IPS DF 4.7 (cell line): ENCODE results near the gene RHO.
"Not testable (repeated sequence)": the region's sequence is repeated elsewhere in the genome, so short reads cannot be mapped to it uniquely, and the experiment has no call there.

Experiments used
- DNase-seq: peaks from one replicate; pipeline ENCODE4 v3.0.0-alpha.2; 2013; ENCODE audit warnings: low spot score; ENCODE audit errors: extremely low read depth

RHO gene

DNA sequence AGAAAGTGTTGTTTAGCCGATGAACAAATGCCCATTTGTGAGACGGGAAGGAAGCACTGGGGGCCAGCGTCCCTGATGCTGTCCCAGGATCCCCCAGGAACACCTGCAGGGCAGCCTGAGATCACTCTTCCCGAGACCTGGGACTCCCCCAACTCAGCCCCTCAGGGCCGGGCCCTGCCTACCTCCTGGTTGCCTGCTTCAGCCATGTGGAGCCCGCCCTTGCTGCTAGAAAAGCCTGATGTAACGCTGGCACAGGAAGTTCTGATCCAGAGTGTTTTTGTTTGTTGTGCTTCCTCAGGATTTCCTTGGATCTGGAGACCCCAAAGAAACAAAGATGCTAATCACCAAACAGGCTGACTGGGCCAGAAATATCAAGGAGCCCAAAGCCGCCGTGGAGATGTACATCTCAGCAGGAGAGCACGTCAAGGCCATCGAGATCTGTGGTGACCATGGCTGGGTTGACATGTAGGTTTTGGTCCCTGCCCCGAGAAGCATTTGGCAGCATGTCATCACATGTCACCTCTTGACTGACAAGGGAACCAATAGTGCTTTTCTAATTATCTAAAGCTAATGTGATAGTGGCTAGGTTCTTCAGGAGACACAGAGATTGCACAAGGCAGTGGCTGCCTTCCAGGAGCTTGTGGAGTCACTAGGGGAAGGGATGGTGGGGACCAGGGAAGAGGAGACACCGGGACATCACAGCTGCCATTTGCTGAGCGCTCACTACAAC, 28.7 kb upstream of the RHO start:
- not testable (repeated sequence) for DNase-seq

DNA sequence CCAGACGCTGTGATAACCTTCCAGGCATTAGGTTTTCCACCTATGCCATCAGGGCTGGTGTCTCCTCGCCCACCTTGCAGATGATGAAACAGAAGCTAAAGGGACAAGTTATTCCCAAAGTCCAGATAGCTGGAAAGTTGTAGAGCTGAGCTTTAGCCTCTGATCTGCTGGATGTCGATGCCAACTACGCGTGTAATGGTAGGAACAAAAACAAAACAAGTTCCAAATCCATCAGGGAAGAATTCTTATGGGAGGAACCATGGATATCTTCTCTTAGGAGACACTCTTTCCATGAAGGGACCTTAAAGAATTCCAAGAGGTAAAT, 28.1 kb upstream of the RHO start:
- DNase-seq, result no peak

DNA sequence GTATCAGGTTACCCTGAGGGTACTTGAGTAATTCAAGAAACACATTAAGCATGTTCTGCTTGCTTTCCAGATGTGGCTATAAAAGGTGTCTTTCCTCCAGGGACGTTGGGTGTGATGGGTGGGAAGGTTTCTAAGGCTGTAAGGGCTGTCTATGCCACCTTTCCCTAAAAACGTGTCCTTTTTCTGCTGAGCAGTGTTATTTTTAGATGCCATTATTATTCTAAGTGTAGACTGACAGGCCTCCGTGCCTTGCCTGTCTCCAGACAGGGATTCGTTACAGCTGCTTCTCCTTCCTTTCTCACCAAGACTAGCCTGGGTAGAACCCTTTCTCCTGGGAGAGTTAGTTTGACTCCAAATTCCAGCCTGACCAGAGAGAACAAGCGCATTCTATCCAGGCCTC, 26.8 kb upstream of the RHO start:
- DNase-seq, result no peak

DNA sequence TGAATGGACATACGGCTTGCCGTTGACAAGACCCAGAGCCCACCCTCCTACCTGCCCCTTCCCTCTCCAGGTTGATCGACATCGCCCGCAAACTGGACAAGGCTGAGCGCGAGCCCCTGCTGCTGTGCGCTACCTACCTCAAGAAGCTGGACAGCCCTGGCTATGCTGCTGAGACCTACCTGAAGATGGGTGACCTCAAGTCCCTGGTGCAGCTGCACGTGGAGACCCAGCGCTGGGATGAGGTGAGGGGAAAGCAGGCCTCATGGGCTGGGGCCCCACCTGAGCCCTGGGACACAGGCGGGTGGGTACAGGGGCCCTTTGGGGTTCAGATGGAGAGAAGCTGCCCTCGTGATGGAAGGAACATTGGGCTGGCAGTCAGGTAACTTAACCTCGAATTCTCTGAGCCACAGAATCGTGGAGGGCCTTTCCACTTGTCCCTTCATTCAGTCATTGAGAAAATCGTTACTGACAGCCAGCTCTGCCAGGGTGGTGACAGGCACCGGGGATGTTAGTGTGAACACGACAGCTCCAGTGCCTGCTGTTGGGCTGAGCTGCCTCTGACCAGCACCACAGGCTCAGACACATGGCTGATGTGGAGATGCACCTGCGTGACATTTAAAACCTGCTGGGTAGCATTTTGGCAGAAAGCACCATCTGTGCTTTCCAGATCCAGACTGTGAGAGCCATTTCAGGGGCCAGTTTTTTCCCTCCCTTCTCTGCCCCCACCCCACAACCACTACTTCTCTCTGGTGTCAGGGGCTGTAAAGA, 25.6 kb upstream of the RHO start:
- no peak for DNase-seq

DNA sequence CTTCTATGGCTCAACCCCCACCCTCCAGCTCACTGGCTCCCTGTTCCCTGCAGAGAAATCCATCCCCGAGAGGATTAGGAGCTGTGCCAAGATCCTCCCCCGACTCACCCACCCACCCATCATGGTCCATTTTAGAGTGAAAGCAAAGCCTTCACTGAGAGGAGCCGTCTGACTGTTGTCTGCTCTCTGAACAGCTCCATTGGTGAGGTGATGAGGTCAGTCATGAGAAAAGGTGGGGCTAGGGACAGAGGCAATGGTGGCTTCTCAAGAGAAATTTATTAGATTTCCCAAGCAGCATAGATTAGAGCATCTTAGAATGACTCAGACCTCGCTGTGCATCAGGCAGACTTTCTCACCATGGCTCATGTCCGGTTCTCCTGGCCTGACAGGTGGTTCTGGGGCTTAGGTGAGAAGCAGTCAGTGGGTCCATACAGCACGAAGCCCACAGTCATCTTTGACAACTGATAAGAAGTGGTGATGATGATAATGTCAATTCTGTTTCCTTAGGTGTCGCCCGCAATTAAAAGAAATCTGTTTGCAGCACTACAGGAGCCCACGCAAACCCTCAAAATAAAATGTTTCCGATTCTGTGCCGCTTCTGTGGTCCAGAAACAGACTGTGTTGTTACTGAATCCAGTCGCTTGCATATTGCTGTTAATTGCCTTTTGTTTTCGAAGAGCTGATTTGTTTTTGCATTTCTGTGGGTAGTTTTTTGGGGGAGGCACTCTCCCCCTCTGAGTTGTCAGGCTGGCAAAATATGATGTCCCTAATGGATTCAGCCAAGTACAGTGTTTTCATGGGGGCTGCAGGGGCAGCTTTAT, 24.8 kb upstream of the RHO start:
- no peak for DNase-seq

DNA sequence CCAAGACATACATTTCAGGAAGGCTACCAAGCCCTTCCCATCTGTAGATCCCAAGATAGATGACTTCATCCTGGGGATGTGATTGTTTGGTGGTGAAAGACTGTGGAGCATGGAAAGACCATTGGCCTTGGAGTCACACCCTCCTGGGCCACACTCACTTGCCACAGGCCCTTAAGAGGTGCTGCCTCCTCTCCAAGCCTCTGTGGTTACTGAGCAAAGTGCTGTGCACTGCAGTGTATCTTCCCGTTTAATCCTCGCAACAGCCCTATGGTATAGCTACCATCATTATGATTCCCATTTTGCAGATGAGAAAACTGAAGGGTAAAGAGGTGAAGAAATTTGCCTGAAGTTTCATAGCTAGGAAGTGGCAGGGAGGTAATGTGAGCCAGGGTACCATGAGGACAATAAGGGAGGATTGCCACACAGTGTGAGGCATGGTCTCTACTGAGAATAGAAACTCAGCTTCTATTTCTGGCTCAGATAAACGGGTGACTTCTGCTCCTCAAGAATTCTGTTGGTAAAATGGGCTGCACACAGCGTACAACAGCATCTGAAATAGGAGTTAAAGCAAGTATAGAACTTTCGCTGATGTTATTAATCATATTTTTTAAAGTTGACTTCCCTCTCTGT, 23.9 kb upstream of the RHO start:
- DNase-seq, result no peak

DNA sequence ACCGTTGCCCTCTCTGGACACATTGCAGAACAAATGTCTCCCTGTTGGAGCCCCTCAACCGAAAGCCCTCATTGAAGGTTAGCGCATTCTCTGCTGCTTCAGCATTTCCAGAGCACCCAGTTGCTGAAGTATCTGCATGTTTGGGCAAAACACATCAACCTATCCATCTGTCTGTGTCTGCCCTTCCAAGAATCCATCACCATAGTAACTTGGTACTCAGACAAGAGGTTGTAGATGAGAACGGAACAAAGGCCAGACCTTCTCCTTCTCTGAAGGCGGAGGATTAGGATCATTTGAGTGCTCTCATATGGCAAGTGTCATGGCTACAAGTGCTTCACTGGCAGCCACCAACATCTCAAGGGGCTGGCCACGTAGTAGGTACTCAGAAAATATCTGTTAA, 23.1 kb upstream of the RHO start:
- DNase-seq, result no peak

DNA sequence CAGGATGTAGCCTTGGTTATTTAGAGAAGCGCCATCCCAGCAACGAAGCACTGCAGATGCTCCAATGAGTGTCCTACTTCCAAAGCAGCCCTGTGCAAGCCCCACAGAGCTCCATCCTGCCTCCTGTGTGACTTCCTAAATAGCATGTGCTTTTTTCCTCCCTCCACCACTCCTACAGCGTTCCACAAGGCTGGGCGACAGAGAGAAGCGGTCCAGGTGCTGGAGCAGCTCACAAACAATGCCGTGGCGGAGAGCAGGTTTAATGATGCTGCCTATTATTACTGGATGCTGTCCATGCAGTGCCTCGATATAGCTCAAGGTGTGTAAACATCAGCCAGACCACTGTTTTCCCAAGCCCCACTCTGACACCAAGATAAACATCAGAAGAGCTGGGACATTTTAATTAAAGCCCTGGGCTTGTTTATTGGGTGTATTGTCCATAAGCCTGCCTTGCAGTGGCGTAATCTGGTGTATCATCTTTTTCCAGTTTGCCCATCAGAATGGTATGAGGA, 22.2 kb upstream of the RHO start:
- no peak for DNase-seq

DNA sequence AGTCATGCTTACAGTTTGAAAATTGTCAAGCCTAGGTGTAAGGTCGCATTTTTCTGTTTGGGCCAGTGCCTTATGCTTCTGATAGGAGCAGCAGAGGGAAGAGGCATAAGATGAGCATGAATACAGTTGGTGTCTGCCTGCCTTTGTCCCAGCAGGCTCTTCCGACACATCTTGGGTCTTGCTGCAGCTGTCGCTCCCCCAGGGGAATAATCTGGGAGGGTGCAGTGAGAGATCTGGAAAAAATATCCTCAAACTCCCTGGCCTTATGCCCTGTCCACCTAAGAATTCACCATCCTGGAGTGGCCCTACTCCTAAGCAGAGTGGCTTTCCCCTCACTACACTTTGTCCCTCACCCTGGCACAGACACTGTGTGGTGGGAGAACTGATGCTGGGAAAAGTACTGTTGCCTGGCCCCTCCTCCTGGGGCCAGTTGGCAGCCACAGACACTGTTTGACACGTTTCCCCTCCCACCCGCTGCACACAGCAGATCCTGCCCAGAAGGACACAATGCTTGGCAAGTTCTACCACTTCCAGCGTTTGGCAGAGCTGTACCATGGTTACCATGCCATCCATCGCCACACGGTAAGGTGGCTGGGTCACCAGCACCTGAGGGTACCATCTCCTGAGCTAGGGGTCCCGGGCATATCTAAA, 21.1 kb upstream of the RHO start:
- no peak for DNase-seq

DNA sequence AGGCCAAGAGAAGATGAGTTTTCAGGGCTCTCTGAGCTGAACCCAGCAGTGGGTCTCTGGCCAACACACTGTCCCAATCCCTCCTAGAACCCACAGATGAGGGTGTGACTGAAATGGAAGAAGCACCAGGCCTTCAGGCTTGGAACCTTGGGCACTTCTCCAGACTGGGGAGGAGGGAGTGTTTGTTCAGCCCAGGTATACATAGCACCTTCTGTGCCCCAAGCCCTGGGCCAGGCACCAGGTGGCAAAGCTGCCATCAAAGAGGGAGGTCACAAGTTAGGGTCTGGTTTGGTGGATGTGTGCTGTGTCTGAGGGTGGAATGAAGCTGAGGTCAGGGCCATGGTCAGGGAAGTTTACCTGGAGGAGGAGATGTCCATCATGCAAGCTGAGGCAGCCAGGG, 15.8 kb upstream of the RHO start:
- no peak for DNase-seq

DNA sequence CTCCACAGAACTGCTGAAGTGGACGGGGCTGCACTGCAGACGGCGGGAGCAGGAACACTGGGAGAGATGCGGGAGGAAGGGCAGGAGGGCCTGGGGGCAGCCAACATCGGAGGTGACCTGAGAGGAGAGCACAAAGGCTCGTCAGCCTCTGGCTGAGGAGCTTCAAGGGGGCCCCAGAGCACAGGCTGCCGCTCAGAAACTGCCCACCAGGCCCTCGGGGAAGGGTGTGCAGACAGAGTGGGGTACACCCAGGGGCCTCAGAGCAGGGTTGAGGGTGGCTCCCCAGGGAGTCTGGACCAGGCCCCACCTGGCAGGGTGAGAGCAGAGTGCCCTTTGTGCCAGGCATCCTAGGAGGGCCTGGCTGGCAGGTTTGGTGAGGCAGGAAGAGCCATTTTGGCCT, 14.7 kb upstream of the RHO start:
- no peak for DNase-seq

DNA sequence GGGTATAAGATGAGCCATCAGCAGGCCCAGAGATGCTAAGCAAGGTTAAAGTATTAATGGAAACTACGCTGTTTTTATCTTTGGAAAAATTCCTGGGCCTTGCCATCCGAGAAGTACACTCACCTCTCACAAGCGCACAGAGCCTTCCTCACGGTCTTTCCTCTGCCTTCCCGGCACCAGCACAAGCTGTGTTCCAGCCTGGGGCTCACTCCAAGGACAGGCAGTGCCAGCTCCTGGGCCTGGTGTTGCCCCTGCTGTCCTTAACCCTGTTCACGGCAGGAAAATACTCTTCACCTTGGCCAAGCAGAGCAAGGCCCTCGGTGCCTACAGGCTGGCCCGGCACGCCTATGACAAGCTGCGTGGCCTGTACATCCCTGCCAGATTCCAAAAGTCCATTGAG, 14.3 kb upstream of the RHO start:
- DNase-seq, result no peak

DNA sequence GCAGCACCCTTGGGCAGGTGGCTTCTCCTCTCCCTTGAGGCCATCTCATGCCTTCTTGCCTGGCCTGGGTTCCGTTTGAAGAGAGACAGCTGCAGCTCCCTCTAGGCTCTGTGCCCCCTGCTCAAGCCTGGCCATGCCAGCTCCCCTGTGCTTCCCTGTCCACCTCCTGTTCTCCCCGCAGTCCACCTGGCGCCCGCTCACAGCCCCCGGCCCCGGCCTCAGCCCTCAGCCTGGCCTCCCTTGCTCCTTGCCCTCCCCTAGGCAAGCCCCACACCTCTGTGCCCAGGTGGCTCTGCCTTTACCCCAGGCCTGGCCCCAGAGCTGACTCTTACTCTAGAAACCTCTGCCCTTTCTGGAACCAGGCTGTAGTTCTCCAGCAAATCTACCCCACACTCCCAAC, 13.9 kb upstream of the RHO start:
- no peak for DNase-seq

DNA sequence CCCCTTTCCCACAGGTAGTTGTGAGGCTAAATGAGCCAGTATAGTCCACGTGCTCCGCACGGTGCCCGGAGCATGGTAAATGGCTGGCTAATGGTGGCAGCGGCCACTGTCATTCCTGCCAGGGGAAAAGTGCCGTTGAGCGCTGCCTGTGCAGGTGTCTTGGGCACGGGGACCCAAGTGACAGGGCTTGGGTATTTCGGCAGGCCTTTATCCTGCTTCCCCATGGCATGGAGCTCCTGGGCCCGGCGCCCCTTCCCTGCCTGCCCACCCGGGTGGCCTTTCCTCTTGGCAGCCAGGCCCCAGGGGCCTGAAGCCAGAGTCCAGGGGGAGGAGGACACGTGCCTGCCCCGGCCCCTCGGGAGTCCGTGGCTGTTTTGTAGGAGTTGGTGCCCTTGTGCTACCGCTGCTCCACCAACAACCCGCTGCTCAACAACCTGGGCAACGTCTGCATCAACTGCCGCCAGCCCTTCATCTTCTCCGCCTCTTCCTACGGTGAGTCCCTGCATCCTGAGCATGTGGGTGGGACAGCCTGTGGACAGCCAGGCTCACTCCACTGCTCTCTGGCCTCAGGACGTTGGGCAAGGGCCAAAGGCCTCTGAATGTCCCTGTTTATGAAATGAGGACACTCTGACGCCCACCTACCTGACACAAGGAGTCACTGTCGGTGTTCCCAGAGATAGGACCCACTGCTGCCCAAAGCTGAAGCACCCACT, 13.2 kb upstream of the RHO start:
- not testable (repeated sequence) for DNase-seq

DNA sequence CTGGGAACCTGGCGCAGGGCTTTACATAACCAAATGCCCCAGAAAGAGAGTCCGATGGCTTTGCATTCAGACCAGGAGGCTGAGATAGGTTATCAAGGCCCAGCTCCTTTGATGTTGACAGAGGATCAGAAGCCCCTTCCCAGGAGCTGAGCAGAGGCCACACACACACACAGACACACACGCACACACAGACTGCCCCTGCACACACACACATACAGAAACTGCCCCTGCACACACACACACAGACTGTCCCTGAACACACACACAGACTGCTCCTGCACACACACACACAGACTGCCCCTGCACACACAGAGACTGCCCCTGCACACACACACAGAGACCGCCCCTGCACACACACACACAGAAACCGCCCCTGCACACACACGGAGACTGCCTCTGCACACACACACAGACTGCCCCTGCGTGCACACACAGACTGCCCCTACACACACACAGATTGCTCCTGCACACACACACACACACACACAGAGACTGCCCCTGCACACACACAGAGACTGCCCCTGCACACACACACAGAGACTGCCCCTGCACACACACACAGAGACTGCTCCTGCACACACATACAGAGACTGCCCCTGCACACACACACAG, 12.5 kb upstream of the RHO start:
- DNase-seq, result not testable (repeated sequence)

DNA sequence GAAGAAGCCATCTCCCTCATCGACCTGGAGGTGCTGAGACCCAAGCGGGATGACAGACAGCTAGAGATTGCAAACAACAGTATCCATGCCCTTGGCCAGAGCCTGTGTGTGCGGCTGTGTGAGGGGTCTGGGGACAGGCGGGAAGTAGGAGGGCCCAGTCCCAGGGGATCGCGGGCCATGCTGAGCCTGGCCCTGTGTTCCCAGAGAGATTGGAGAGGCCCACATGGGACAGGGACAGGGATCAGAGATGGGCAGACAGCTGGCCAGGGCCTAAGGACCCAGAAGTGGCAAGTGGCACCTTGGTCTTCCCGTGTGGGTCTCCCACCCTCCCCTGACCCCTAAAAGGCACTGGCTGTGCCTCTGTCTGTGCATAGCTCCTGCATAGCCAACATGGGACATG, 10.9 kb upstream of the RHO start:
- no peak for DNase-seq

DNA sequence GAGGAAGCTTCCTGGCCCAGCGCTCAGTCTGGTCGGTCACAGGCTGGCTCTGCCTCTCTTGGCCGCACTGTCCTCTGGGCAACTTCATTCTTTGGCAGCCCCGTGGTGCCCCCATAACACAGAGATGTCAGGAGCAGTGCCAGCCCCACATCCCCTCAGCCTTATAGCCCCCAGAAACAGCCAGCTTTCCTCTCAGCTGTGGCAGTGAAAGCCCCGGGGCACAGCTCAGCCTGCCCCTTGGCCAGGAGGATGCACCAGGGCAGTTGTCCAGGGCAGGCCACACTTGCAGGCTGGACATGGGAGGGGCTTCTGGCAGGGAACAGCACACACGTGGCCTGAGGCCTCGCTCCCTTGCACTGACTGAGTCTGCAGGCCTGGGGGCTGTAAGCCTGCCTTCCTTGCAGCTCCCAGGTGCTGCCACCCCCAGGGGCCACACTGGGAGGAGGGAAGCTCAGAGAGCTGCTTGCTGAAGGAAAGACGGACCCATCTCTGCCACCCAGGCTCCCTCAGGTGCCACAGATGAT, 10.3 kb upstream of the RHO start:
- no peak for DNase-seq

DNA sequence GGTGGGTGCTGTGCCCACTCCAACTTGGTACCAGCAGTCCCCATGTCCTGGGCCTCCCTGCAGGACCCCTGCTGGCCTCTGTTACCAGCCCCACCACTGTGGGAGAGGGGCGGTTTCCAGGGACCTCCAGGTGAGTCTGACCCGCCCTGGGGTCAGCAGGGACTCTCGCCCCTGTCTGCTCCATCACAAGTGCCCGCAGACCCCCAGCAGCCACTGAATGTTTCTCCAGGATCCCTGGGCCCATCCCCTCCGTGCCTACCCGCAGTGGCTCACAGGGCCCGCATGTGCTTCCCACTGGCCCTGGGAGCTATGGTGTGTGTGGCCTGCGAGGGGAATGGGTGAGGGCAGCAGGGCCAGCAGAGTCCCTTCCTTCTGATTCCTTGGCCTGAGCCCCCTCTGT, 9.9 kb upstream of the RHO start:
- DNase-seq, result no peak

DNA sequence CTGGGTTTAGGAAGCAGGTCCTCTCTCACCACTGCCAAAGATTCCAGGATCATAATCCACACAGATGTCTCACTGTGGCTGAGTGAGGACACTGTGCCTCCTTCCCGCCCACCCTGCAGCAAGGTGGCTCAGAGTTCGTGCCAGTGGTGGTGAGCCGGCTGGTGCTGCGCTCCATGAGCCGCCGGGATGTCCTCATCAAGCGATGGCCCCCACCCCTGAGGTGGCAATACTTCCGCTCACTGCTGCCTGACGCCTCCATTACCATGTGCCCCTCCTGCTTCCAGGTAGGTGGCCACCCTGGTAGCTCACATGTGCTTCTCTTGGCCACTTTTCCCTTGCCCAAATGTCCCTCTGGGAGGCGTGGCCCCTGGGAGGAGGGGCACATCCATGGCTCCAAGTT, 9.0 kb upstream of the RHO start:
- DNase-seq, result no peak
